MCF 10A (cell line): ENCODE results near the gene RAD23A. TPM values are rescaled to one million over a fixed set of nuclear protein-coding genes. Genes with fewer than 3 reads are reported as not detected.
A peak's percentile ranks its signal among the peaks of the same experiment; 100 is the strongest.

ENCODE experiments used
- BruUV-seq: library from RNA; stranded (reverse); fragments of 400-500 nt; replicated peaks from 2 replicates; lab custom pipeline; 2021; lab: Mats Ljungman, UMichigan
- CTCF ChIA-PET: fragments of 300-600 bp; sonication (Branson Sonifier 250); formaldehyde crosslinking; extraction: SDS; loops from one replicate; lab custom pipeline; 2021; ENCODE audit warnings: antibody characterized with exemption, inconsistent platforms; lab: Yijun Ruan, JAX
- POLR2A ChIA-PET: fragments of 300-600, 350-650 bp; sonication (Branson Sonifier 250); formaldehyde crosslinking; extraction: SDS; loops from one replicate; lab custom pipeline; 2020; ENCODE audit warnings: antibody characterized with exemption, inconsistent platforms; lab: Yijun Ruan, JAX
- DNase-seq: peaks from one replicate; pipeline ENCODE4 v3.0.0-alpha.2; 2018; ENCODE audit not compliant: unreplicated experiment
- H3K27ac Mint-ChIP-seq: one replicate; pipeline ENCODE4 v1.8.0; 2022; ENCODE audit warnings: mild to moderate bottlenecking, low read depth, mixed read lengths; ENCODE audit not compliant: unreplicated experiment
- H3K27me3 Mint-ChIP-seq: one replicate; pipeline ENCODE4 v1.8.0; 2022; ENCODE audit warnings: mixed read lengths; ENCODE audit not compliant: insufficient read depth, unreplicated experiment
- H3K36me3 Mint-ChIP-seq: one replicate; pipeline ENCODE4 v1.8.0; 2022; ENCODE audit warnings: mild to moderate bottlenecking, moderate library complexity, mixed read lengths; ENCODE audit not compliant: insufficient read depth, unreplicated experiment
- H3K4me1 Mint-ChIP-seq: one replicate; pipeline ENCODE4 v1.8.0; 2022; ENCODE audit warnings: mixed read lengths; ENCODE audit not compliant: insufficient read depth, unreplicated experiment
- H3K4me3 Mint-ChIP-seq: one replicate; pipeline ENCODE4 v1.8.0; 2022; ENCODE audit warnings: mild to moderate bottlenecking, moderate library complexity, mixed read lengths; ENCODE audit not compliant: unreplicated experiment
- H3K9me3 Mint-ChIP-seq: one replicate; pipeline ENCODE4 v1.8.0; 2022; ENCODE audit warnings: mixed read lengths; ENCODE audit not compliant: unreplicated experiment
- CTCF ChIP-seq: fragments of 200-600 bp; IDR thresholded peaks from one replicate; pipeline ENCODE4 v1.8.0; 2022; ENCODE audit warnings: antibody characterized with exemption, mild to moderate bottlenecking; ENCODE audit not compliant: unreplicated experiment
- intact Hi-C: fragments of 100-400 bp; cut with micrococcal nuclease; formaldehyde crosslinking; loops from 2 replicates; pipeline ENCODE4 v1.14.1; 2022
- total RNA-seq: library from RNA; stranded (reverse); gene quantifications from 2 replicates; pipeline ENCODE4 v1.2.3, GENCODE V29; 2022

Gene RAD23A
- total RNA-seq, 1 experiment from 2014 or later, result 219 TPM

- POLR2A ChIA-PET, result interaction anchor here (0.7 to 2.4 kb wide), 2 partner anchors 15 to 638 kb away, joined by 4 to 11 read pairs; no protein-coding TSS in a partner anchor
- no peaks in the 10 kb centered on the region for H3K27me3 Mint-ChIP-seq
- intact Hi-C loops, result no loop called here
- H3K36me3 Mint-ChIP-seq, result peaks cover 16% of the 10 kb centered on the region
- peak overlapping the region; percentile 0 for H3K4me3 Mint-ChIP-seq
- no TSS peak for BruUV-seq
- H3K9me3 Mint-ChIP-seq, result no peaks in the 10 kb centered on the region
- no peak for DNase-seq
- CTCF ChIA-PET, result interaction anchor here (0.6 to 2.9 kb wide), 5 partner anchors 21 to 64 kb away, joined by 3 to 20 read pairs (median 4); no protein-coding TSS in a partner anchor
- H3K4me1 Mint-ChIP-seq, result peaks cover 9% of the 10 kb centered on the region
- TF ChIP-seq CTCF, result no peak
- H3K27ac Mint-ChIP-seq, result no peak overlapping the region
Observed at GRCh38 chr19:12997967-12998940, 52.6 kb downstream of the RAD23A start.

GRCh38 chr19:13001166-13001501, 55.5 kb downstream of the RAD23A start:
- Mint-ChIP-seq H3K36me3 (peaks cover 16% of the 10 kb centered on the region), H3K9me3 (no peaks in the 10 kb centered on the region), H3K4me3 (no peak overlapping the region), H3K4me1 (peaks cover 4% of the 10 kb centered on the region), H3K27me3 (no peaks in the 10 kb centered on the region), H3K27ac (no peak overlapping the region)
- ChIA-PET POLR2A (no interaction called here), CTCF (interaction anchor here (2.9 kb wide), 1 partner anchor 61 kb away, joined by 20 read pairs; no protein-coding TSS in a partner anchor)
- no TSS peak for BruUV-seq
- intact Hi-C loops, result no loop called here
- no peak for TF ChIP-seq CTCF
- DNase-seq, result no peak

- POLR2A ChIA-PET, result interaction anchor here (0.6 to 1.0 kb wide), 2 partner anchors 22 to 82 kb away, joined by 3 to 4 read pairs; no protein-coding TSS in a partner anchor
- H3K36me3 Mint-ChIP-seq, result peaks cover 16% of the 10 kb centered on the region
- DNase-seq, result no peak
- TF ChIP-seq CTCF, result no peak
- H3K9me3 Mint-ChIP-seq, result no peaks in the 10 kb centered on the region
- no peak overlapping the region for H3K4me3 Mint-ChIP-seq
- CTCF ChIA-PET, result interaction anchor here (1.7 kb wide), 1 partner anchor 36 kb away, joined by 8 read pairs; no protein-coding TSS in a partner anchor
- intact Hi-C loops, result no loop called here
- H3K4me1 Mint-ChIP-seq, result peaks cover 4% of the 10 kb centered on the region
- H3K27me3 Mint-ChIP-seq, result no peaks in the 10 kb centered on the region
- H3K27ac Mint-ChIP-seq, result no peak overlapping the region
- no TSS peak for BruUV-seq
Observed at GRCh38 chr19:13001502-13002165, 56.0 kb downstream of the RAD23A start.
